ENCODE results near the gene PRDM1.

PRDM1 gene

DNA sequence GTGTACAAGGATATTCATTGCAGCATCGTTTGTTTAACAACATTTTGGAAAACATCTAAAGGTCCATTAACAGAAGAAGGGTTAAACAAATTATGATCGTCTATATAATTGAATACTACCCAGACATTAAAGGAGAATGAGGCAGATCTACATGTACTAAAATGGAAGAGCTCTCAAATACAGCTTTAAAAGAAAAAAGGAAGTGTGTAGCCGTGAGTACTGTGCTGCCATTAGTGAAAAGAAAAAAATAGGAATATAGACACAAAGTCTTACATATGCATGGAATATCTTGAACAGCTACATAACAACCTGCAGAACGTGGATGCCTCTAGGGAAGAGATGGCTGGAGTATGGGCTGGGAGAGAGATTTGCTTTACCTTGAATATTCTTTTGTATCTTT is 37.9 kb downstream of the PRDM1 start:
- H4K20me1 ChIP-seq (ENCODE audit: insufficient read depth, low read length, poor library complexity, severe bottlenecking) = no peaks in the 10 kb centered on the region
- H3K9ac ChIP-seq (ENCODE audit: low read depth, low read length, poor library complexity, severe bottlenecking) = no peak overlapping the region
- no peak overlapping the region for H3K4me3 ChIP-seq (ENCODE audit: low read length, poor library complexity, severe bottlenecking)
- H3K4me2 ChIP-seq (ENCODE audit: low read depth, low read length, poor library complexity, severe bottlenecking) = no peak overlapping the region
- H3K4me1 ChIP-seq (ENCODE audit: insufficient read depth, low read length, poor library complexity, severe bottlenecking) = peaks cover 13% of the 10 kb centered on the region
- H3K36me3 ChIP-seq (ENCODE audit: insufficient read depth, low read length) = no peaks in the 10 kb centered on the region
- no peaks in the 10 kb centered on the region for H3F3A ChIP-seq (ENCODE audit: low read depth)
- no peaks in the 10 kb centered on the region for H3K79me2 ChIP-seq (ENCODE audit: insufficient read depth, low read length)
- TF ChIP-seq, protein P1, sequence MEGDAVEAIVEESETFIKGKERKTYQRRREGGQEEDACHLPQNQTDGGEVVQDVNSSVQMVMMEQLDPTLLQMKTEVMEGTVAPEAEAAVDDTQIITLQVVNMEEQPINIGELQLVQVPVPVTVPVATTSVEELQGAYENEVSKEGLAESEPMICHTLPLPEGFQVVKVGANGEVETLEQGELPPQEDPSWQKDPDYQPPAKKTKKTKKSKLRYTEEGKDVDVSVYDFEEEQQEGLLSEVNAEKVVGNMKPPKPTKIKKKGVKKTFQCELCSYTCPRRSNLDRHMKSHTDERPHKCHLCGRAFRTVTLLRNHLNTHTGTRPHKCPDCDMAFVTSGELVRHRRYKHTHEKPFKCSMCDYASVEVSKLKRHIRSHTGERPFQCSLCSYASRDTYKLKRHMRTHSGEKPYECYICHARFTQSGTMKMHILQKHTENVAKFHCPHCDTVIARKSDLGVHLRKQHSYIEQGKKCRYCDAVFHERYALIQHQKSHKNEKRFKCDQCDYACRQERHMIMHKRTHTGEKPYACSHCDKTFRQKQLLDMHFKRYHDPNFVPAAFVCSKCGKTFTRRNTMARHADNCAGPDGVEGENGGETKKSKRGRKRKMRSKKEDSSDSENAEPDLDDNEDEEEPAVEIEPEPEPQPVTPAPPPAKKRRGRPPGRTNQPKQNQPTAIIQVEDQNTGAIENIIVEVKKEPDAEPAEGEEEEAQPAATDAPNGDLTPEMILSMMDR (conservative IDR thresholded peaks at IDR 0.05; ENCODE audit: low read length) = no peak
- TF ChIP-seq EZH2phosphoT487 (IDR thresholded peaks at IDR 0.05; ENCODE audit: borderline replicate concordance) = no peak
- no peak overlapping the region for H2AFZ ChIP-seq (ENCODE audit: low read length)
- H3K27me3 ChIP-seq (ENCODE audit: insufficient read depth, low read length, poor library complexity, severe bottlenecking) = no peaks in the 10 kb centered on the region
- H3K9me3 ChIP-seq (ENCODE audit: insufficient read depth, low read depth, low read length) = no peaks in the 10 kb centered on the region
- H3K9me2 ChIP-seq (replicated peaks; ENCODE audit: low read depth, low read length) = no peaks in the 10 kb centered on the region

DNA sequence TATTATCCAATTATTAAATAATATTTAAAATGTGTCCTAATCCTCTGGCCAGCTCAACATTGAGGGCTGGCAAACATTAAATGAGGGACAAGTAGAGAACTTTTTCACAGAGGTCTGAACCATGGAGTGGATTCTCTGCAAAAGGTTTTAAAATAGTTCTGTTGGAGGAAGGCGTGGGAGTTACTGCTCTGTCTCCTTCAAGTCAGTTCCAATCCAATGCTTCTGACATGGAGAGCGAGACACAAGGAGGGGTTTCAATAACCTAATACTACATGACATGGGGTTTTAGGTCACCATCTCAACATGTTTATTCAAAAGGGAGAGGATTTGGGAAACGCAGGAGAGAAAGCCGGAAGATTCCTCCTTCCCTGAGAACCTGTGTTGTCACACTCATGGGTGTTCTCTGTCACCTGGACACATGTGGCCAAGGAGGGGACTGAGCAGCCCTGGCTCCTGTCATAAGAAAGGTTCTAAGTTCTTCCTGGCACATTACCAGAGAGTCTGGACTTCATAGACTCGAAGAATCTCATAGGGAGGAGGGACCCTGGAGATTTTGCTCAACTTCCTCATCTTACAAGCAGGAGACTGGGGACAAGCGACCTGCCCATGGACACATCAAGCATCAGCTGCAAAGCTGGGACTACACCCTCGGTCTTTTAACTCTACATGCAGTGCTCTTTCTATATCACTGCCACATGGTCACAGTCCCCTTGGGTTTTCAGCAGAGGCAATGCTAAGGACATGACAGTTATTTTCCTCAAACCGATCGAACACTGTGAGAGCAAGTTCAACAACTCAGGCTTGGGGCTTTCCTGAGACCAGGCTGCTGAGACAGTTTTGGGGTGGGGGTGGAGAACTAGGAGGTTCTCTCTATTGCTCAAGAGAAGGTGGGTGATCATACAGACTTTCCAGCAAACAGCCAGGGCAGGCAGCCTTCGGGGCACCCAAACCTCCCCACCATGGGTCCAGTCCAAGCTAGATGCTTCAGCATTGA is 38.6 kb downstream of the PRDM1 start:
- no peaks in the 10 kb centered on the region for H3F3A ChIP-seq (ENCODE audit: low read depth)
- peaks cover 8% of the 10 kb centered on the region for H3K4me1 ChIP-seq (ENCODE audit: insufficient read depth, low read length, poor library complexity, severe bottlenecking)
- no peak for TF ChIP-seq EZH2phosphoT487 (IDR thresholded peaks at IDR 0.05; ENCODE audit: borderline replicate concordance)
- TF ChIP-seq, protein P1 (conservative IDR thresholded peaks at IDR 0.05; ENCODE audit: low read length) = no peak
- no peak overlapping the region for H2AFZ ChIP-seq (ENCODE audit: low read length)
- H3K79me2 ChIP-seq (ENCODE audit: insufficient read depth, low read length) = no peaks in the 10 kb centered on the region
- H3K9ac ChIP-seq (ENCODE audit: low read depth, low read length, poor library complexity, severe bottlenecking) = no peak overlapping the region
- no peaks in the 10 kb centered on the region for H4K20me1 ChIP-seq (ENCODE audit: insufficient read depth, low read length, poor library complexity, severe bottlenecking)
- no peaks in the 10 kb centered on the region for H3K36me3 ChIP-seq (ENCODE audit: insufficient read depth, low read length)
- no peaks in the 10 kb centered on the region for H3K9me2 ChIP-seq (replicated peaks; ENCODE audit: low read depth, low read length)
- H3K9me3 ChIP-seq (ENCODE audit: insufficient read depth, low read depth, low read length) = no peaks in the 10 kb centered on the region
- no peaks in the 10 kb centered on the region for H3K27me3 ChIP-seq (ENCODE audit: insufficient read depth, low read length, poor library complexity, severe bottlenecking)
- H3K4me2 ChIP-seq (ENCODE audit: low read depth, low read length, poor library complexity, severe bottlenecking) = no peak overlapping the region
- no peak overlapping the region for H3K4me3 ChIP-seq (ENCODE audit: low read length, poor library complexity, severe bottlenecking)

DNA sequence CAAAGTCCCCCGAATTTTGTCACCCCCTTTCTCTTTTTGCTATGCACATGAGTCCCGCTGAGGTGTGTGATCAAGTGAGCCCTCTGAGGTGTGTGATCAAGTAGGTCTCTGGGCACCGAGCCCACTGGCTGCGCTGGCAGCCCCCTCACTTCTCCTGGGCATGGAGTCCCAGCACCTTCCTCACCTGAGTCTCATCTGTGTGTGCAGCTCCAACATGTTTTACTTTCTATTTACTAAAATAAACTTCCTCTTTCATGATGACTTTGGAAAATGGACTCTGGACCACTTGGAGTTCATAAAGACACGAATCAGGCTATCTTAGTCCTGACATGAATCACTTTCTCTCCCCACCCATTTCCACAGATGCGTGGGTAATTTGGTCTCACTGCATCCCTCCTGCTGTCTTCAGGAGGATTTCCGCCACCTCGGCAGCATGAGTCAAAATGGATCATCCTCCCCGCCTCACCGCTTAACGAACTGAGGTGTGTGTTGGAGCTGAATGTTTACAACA is 39.8 kb downstream of the PRDM1 start:
- Histone ChIP-seq H3K9ac (ENCODE audit: low read depth, low read length, poor library complexity, severe bottlenecking) (no peak overlapping the region), H2AFZ (ENCODE audit: low read length) (peak overlapping the region; percentile 22; the same call in 1 of the 2 replicates), H3K4me3 (ENCODE audit: low read length, poor library complexity, severe bottlenecking) (no peak overlapping the region)

More for the DNA sequence above, 39.8 kb downstream of the PRDM1 start:
- H3K36me3 ChIP-seq (ENCODE audit: insufficient read depth, low read length) = no peaks in the 10 kb centered on the region
- H3K4me1 ChIP-seq (ENCODE audit: insufficient read depth, low read length, poor library complexity, severe bottlenecking) = peaks cover 4% of the 10 kb centered on the region
- H3K9me3 ChIP-seq (ENCODE audit: insufficient read depth, low read depth, low read length) = no peaks in the 10 kb centered on the region
- no peaks in the 10 kb centered on the region for H3K9me2 ChIP-seq (replicated peaks; ENCODE audit: low read depth, low read length)
- no peak for TF ChIP-seq EZH2phosphoT487 (IDR thresholded peaks at IDR 0.05; ENCODE audit: borderline replicate concordance)
- TF ChIP-seq, protein P1 (conservative IDR thresholded peaks at IDR 0.05; ENCODE audit: low read length) = no peak
- H3K27me3 ChIP-seq (ENCODE audit: insufficient read depth, low read length, poor library complexity, severe bottlenecking) = no peaks in the 10 kb centered on the region
- H3K79me2 ChIP-seq (ENCODE audit: insufficient read depth, low read length) = no peaks in the 10 kb centered on the region
- no peaks in the 10 kb centered on the region for H4K20me1 ChIP-seq (ENCODE audit: insufficient read depth, low read length, poor library complexity, severe bottlenecking)
- no peak overlapping the region for H3K4me2 ChIP-seq (ENCODE audit: low read depth, low read length, poor library complexity, severe bottlenecking)
- no peaks in the 10 kb centered on the region for H3F3A ChIP-seq (ENCODE audit: low read depth)

All from Loucy (cell line).